Stimulated activated CD8-positive, alpha-beta memory T cell treated with anti-CD3 and anti-CD28 coated beads, Interleukin-4, amount 100 ng/mL, for 24 hours (primary cell): Measurements from ENCODE around the gene NPIPA3.
"Not testable (repeated sequence)": the region's sequence is repeated elsewhere in the genome, so short reads cannot be mapped to it uniquely, and the experiment has no call there.

ENCODE experiments used
- DNase-seq: peaks from one replicate; pipeline ENCODE4 v3.0.0-alpha.2; 2020; ENCODE audit warnings: low read depth

NPIPA3 gene

GRCh38 chr16:14703156-14704011, at the start of gene NPIPA3:
Gene NPIPA3, plus strand, starts transcription at chr16:14703411. Its CDS starts 5,533 bp downstream, at chr16:14708944.
- DNase-seq = not testable (repeated sequence)

GRCh38 chr16:14658063-14658462, 45.1 kb upstream of the NPIPA3 start:
- DNase-seq = no peak

- no peak for DNase-seq
These were observed 35.6 kb upstream of the NPIPA3 start for GRCh38 chr16:14667347-14668266.

GRCh38 chr16:14668556-14669223, 34.5 kb upstream of the NPIPA3 start:
- DNase-seq = no peak

- no peak for DNase-seq
These were observed 33.4 kb upstream of the NPIPA3 start for GRCh38 chr16:14669776-14670175.

GRCh38 chr16:14672403-14672971, 30.7 kb upstream of the NPIPA3 start:
- DNase-seq = no peak

GRCh38 chr16:14676633-14677032, 26.6 kb upstream of the NPIPA3 start:
- no peak for DNase-seq

GRCh38 chr16:14677627-14678026, 25.6 kb upstream of the NPIPA3 start:
- DNase-seq = no peak

GRCh38 chr16:14678748-14679497, 24.3 kb upstream of the NPIPA3 start:
- no peak for DNase-seq

- not testable (repeated sequence) for DNase-seq
These were observed 22.8 kb upstream of the NPIPA3 start for GRCh38 chr16:14680396-14680795.

GRCh38 chr16:14681115-14681514, 22.1 kb upstream of the NPIPA3 start:
- DNase-seq = no peak

- no peak for DNase-seq
These were observed 21.1 kb upstream of the NPIPA3 start for GRCh38 chr16:14682121-14682520.

- not testable (repeated sequence) for DNase-seq
These were observed 17.1 kb upstream of the NPIPA3 start for GRCh38 chr16:14685870-14686793.

- DNase-seq = not testable (repeated sequence)
These were observed 9.1 kb upstream of the NPIPA3 start, which contains the start of gene PLA2G10 for GRCh38 chr16:14694129-14694528. Gene PLA2G10, minus strand, starts transcription at chr16:14694308. Its CDS starts 79 bp downstream, at chr16:14694229.

GRCh38 chr16:14701859-14702258, 1.4 kb upstream of the NPIPA3 start:
- DNase-seq = not testable (repeated sequence)

- not testable (repeated sequence) for DNase-seq
These were observed 539 bp upstream of the NPIPA3 start for GRCh38 chr16:14702672-14703071.

GRCh38 chr16:14733233-14733632, 30.0 kb downstream of the NPIPA3 start:
- DNase-seq = not testable (repeated sequence)

GRCh38 chr16:14740832-14741385, 37.7 kb downstream of the NPIPA3 start:
- not testable (repeated sequence) for DNase-seq

GRCh38 chr16:14741794-14742193, 38.6 kb downstream of the NPIPA3 start:
- DNase-seq = not testable (repeated sequence)
